IMR-90 (cell line): ENCODE results near the gene KCNT2.

Experiments used
- BHLHE40 ChIP-seq: fragments of 150-350 bp; IDR thresholded peaks from 2 replicates; pipeline ENCODE4 v1.6.1; 2016; ENCODE audit warnings: mild to moderate bottlenecking, low read depth, low read length
- CEBPB ChIP-seq: IDR thresholded peaks from 2 replicates; pipeline ENCODE4 v1.6.1; 2012; ENCODE audit warnings: low read depth, low read length, improper control_type of control experiment
- MXI1 ChIP-seq: IDR thresholded peaks from 2 replicates; pipeline ENCODE4 v1.6.1; 2012; ENCODE audit warnings: low read depth, mild to moderate bottlenecking, low read length, moderate library complexity, borderline replicate concordance
- POLR2A ChIP-seq: IDR thresholded peaks from 2 replicates; pipeline ENCODE4 v1.6.1; 2012; ENCODE audit warnings: mild to moderate bottlenecking, low read depth, low read length
- RAD21 ChIP-seq: IDR thresholded peaks from 2 replicates; pipeline ENCODE4 v1.6.1; 2012; ENCODE audit warnings: low read length, improper control_type of control experiment
- RFX5 ChIP-seq: IDR thresholded peaks from 2 replicates; pipeline ENCODE4 v1.8.0; 2012; ENCODE audit warnings: low read depth, mild to moderate bottlenecking, low read length, moderate library complexity
- SMC3 ChIP-seq: fragments of 150-350 bp; IDR thresholded peaks from 2 replicates; pipeline ENCODE4 v1.6.1; 2016; ENCODE audit warnings: low read depth, mild to moderate bottlenecking, antibody characterized with exemption, low read length, moderate library complexity
- TF ChIP-seq, protein P1 (sequence below): conservative IDR thresholded peaks from 2 replicates; pipeline ENCODE4 v1.5.1; 2012; ENCODE audit warnings: mild to moderate bottlenecking, low read depth, low read length, improper control_type of control experiment
- TF ChIP-seq, protein P2 (sequence below): fragments of 150-350 bp; IDR thresholded peaks from 2 replicates; pipeline ENCODE4 v1.6.1; 2017; ENCODE audit warnings: mild to moderate bottlenecking, antibody characterized with exemption, low read length, low read depth

DNA sequence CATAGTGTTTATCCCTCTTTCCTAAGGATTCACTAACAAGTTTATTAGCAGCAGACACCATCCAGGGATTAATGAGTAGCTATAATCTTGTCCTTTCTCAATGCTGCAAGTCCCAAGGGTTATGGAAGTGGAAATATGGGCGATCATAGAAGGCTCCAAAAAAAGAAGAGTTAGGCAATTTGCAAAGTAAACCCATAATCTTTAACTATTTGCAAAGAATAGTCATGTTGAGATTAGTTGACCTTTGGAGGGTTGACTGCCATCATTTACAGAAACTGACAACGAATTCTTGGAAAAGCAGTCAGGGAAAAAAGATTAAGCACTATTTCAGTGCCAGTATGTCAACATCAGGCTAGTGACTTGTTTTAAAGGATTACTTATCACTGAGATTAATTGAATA is 169.9 kb downstream of the KCNT2 start:
- TF ChIP-seq POLR2A (no peak), RFX5 (no peak), SMC3 (no peak), CEBPB (no peak), MXI1 (no peak), RAD21 (no peak), BHLHE40 (no peak)
- TF ChIP-seq, protein P1, sequence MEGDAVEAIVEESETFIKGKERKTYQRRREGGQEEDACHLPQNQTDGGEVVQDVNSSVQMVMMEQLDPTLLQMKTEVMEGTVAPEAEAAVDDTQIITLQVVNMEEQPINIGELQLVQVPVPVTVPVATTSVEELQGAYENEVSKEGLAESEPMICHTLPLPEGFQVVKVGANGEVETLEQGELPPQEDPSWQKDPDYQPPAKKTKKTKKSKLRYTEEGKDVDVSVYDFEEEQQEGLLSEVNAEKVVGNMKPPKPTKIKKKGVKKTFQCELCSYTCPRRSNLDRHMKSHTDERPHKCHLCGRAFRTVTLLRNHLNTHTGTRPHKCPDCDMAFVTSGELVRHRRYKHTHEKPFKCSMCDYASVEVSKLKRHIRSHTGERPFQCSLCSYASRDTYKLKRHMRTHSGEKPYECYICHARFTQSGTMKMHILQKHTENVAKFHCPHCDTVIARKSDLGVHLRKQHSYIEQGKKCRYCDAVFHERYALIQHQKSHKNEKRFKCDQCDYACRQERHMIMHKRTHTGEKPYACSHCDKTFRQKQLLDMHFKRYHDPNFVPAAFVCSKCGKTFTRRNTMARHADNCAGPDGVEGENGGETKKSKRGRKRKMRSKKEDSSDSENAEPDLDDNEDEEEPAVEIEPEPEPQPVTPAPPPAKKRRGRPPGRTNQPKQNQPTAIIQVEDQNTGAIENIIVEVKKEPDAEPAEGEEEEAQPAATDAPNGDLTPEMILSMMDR: no peak
- TF ChIP-seq, protein P2, sequence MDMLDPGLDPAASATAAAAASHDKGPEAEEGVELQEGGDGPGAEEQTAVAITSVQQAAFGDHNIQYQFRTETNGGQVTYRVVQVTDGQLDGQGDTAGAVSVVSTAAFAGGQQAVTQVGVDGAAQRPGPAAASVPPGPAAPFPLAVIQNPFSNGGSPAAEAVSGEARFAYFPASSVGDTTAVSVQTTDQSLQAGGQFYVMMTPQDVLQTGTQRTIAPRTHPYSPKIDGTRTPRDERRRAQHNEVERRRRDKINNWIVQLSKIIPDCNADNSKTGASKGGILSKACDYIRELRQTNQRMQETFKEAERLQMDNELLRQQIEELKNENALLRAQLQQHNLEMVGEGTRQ: no peak
